Activated CD4-positive, alpha-beta T cell treated with anti-CD3 and anti-CD28 coated beads, Interleukin-2, amount 50 U/mL, for 4 hours (primary cell): ENCODE measurements around the gene ADGRD2.

Experiments
- DNase-seq, 2 experiments: peaks; one replicate each; pipeline ENCODE4 v3.0.0-alpha.2; 2020

The ADGRD2 gene

GRCh38 chr9:124437086-124437485 lies 13.2 kb upstream of the ADGRD2 start:
- DNase-seq, result no peak

- DNase-seq, result no peak
These were observed 12.2 kb upstream of the ADGRD2 start for GRCh38 chr9:124438091-124438490.

- DNase-seq, result no peak
These were observed 11.2 kb upstream of the ADGRD2 start for GRCh38 chr9:124439086-124439485.

GRCh38 chr9:124439686-124440243 lies 10.5 kb upstream of the ADGRD2 start:
- no peak for DNase-seq

- no peak for DNase-seq
These were observed 9.5 kb upstream of the ADGRD2 start for GRCh38 chr9:124440786-124441185.

- no peak for DNase-seq
These were observed 9.0 kb upstream of the ADGRD2 start for GRCh38 chr9:124441291-124441690.

- no peak for DNase-seq
These were observed 7.9 kb upstream of the ADGRD2 start for GRCh38 chr9:124442379-124442778.

- DNase-seq, result no peak
These were observed 7.4 kb upstream of the ADGRD2 start for GRCh38 chr9:124442826-124443225.

- DNase-seq, result no peak
These were observed 6.6 kb upstream of the ADGRD2 start for GRCh38 chr9:124443625-124444024.

GRCh38 chr9:124444166-124444565 lies 6.1 kb upstream of the ADGRD2 start:
- no peak for DNase-seq

GRCh38 chr9:124447297-124447661 lies 3.0 kb upstream of the ADGRD2 start:
- no peak for DNase-seq

GRCh38 chr9:124448019-124448418 lies 2.2 kb upstream of the ADGRD2 start:
- DNase-seq, result no peak

GRCh38 chr9:124449381-124450151 lies 685 bp upstream of the ADGRD2 start:
- no peak for DNase-seq

GRCh38 chr9:124450931-124451661 lies 845 bp downstream of the ADGRD2 start:
- DNase-seq, result no peak

GRCh38 chr9:124452326-124452725 lies 2.1 kb downstream of the ADGRD2 start:
- no peak for DNase-seq

- no peak for DNase-seq
These were observed 2.8 kb downstream of the ADGRD2 start for GRCh38 chr9:124452841-124453585.

GRCh38 chr9:124453586-124454191 lies 3.4 kb downstream of the ADGRD2 start:
- DNase-seq, result no peak

- no peak for DNase-seq
These were observed 4.0 kb downstream of the ADGRD2 start for GRCh38 chr9:124454296-124454695.

- DNase-seq, result no peak
These were observed 4.7 kb downstream of the ADGRD2 start for GRCh38 chr9:124454791-124455443.

GRCh38 chr9:124455820-124456219 lies 5.6 kb downstream of the ADGRD2 start:
- no peak for DNase-seq

- DNase-seq, result no peak
These were observed 6.3 kb downstream of the ADGRD2 start for GRCh38 chr9:124456341-124457078.
